GM12892 (cell line): Measurements from ENCODE around the gene NPAS3.

ENCODE experiments used
- POLR2A ChIP-seq: IDR thresholded peaks from 2 replicates; pipeline ENCODE4 v1.6.1; 2011; ENCODE audit warnings: low read depth, low read length, control low read depth
- POLR2AphosphoS5 ChIP-seq: IDR thresholded peaks from 2 replicates; pipeline ENCODE4 v1.6.1; 2011; ENCODE audit warnings: low read depth, low read length, control low read depth

DNA sequence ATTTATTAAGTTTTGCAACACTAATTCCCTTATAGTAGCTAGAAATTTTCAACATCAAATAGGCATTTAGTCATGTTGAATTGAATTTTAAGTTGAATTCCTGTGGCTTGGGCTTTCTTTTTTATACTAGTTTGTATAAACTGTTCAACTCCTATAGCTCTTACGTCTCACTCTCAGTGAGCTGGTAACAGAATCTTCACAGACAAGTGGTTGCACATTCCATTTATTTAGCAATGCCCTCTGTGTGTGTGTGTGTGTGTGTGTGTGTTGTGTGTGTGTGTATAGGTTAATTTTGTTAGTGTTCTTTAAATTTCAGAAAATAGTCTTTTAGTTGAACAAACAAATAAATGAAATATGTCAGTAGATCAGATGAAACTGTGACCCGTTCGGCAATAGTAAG lies 425.0 kb downstream of the NPAS3 start:
- TF ChIP-seq POLR2AphosphoS5: no peak
- TF ChIP-seq POLR2A: no peak
